Mucosa of rectum (tissue), 2 donors: ENCODE data around the gene KIAA1958.
"Not testable (repeated sequence)": the region's sequence is repeated elsewhere in the genome, so short reads cannot be mapped to it uniquely, and the experiment has no call there.

ENCODE experiments used
- H3K27ac ChIP-seq, 2 donors: one replicate each; pipeline ENCODE4 v1.7.0; 2013; ENCODE audit warnings: inconsistent platforms in 2 of 2, low read depth in 2 of 2, low read length in 2 of 2
- H3K27me3 ChIP-seq, 2 donors: one replicate each; pipeline ENCODE4 v1.7.0; 2013; ENCODE audit warnings: low read length in 2 of 2; ENCODE audit not compliant: control insufficient read depth in 2 of 2, insufficient read depth in 2 of 2
- H3K36me3 ChIP-seq, 2 donors: one replicate each; pipeline ENCODE4 v1.7.0; 2013; ENCODE audit warnings: low read length in 2 of 2; ENCODE audit not compliant: control insufficient read depth in 2 of 2, insufficient read depth in 2 of 2
- H3K4me1 ChIP-seq, 2 donors: one replicate each; pipeline ENCODE4 v1.7.0; 2013; ENCODE audit warnings: low read length in 2 of 2, mild to moderate bottlenecking in 1 of 2; ENCODE audit not compliant: control insufficient read depth in 2 of 2, insufficient read depth in 2 of 2
- H3K4me3 ChIP-seq, 2 donors: one replicate each; pipeline ENCODE4 v1.7.0; 2013; ENCODE audit warnings: low read length in 2 of 2
- H3K9ac ChIP-seq, 2 donors: one replicate each; pipeline ENCODE4 v1.7.0; 2013; ENCODE audit warnings: low read length in 2 of 2, low read depth in 1 of 2, mild to moderate bottlenecking in 1 of 2
- H3K9me3 ChIP-seq, 2 donors: one replicate each; pipeline ENCODE4 v1.7.0; 2013; ENCODE audit warnings: low read length in 2 of 2; ENCODE audit not compliant: control insufficient read depth in 2 of 2
- donor health status: healthy.
- donor health status: Normal muscosa, but diverticular disease.

Gene KIAA1958

GRCh38 chr9:112502175-112502946, 15.7 kb downstream of the KIAA1958 start:
- Histone ChIP-seq H3K27me3 (no peaks in the 10 kb centered on the region), H3K4me3 (no peak overlapping the region), H3K27ac (no peak overlapping the region), H3K36me3 (no peaks in the 10 kb centered on the region), H3K4me1 (no peaks in the 10 kb centered on the region), H3K9me3 (no peaks in the 10 kb centered on the region), H3K9ac (no peak overlapping the region)

- Histone ChIP-seq H3K9ac (no peak overlapping the region), H3K9me3 (no peaks in the 10 kb centered on the region), H3K4me3 (no peak overlapping the region), H3K4me1 (no peaks in the 10 kb centered on the region), H3K36me3 (no peaks in the 10 kb centered on the region), H3K27ac (no peak overlapping the region), H3K27me3 (no peaks in the 10 kb centered on the region)
Observed at GRCh38 chr9:112503170-112503569, 16.5 kb downstream of the KIAA1958 start.

GRCh38 chr9:112505086-112505485, 18.5 kb downstream of the KIAA1958 start:
- H3K27ac ChIP-seq, result no peak overlapping the region
- no peaks in the 10 kb centered on the region for H3K27me3 ChIP-seq
- no peak overlapping the region for H3K4me3 ChIP-seq
- no peaks in the 10 kb centered on the region for H3K4me1 ChIP-seq
- no peaks in the 10 kb centered on the region for H3K9me3 ChIP-seq
- no peaks in the 10 kb centered on the region for H3K36me3 ChIP-seq
- H3K9ac ChIP-seq, result no peak overlapping the region

- Histone ChIP-seq H3K4me3 (no peak overlapping the region), H3K9ac (no peak overlapping the region), H3K27ac (no peak overlapping the region), H3K27me3 (no peaks in the 10 kb centered on the region), H3K36me3 (no peaks in the 10 kb centered on the region), H3K4me1 (no peaks in the 10 kb centered on the region), H3K9me3 (no peaks in the 10 kb centered on the region)
Observed at GRCh38 chr9:112505607-112506006, 19.0 kb downstream of the KIAA1958 start.

- Histone ChIP-seq H3K9ac (no peak overlapping the region), H3K27me3 (no peaks in the 10 kb centered on the region), H3K27ac (no peak overlapping the region), H3K4me3 (no peak overlapping the region), H3K4me1 (no peaks in the 10 kb centered on the region), H3K9me3 (no peaks in the 10 kb centered on the region), H3K36me3 (no peaks in the 10 kb centered on the region)
Observed at GRCh38 chr9:112506571-112506970, 19.9 kb downstream of the KIAA1958 start.

- H3K36me3 ChIP-seq, result no peaks in the 10 kb centered on the region
- H3K9ac ChIP-seq, result no peak overlapping the region
- H3K4me1 ChIP-seq, result no peaks in the 10 kb centered on the region
- H3K27me3 ChIP-seq, result no peaks in the 10 kb centered on the region
- H3K27ac ChIP-seq, result no peak overlapping the region
- no peaks in the 10 kb centered on the region for H3K9me3 ChIP-seq
- H3K4me3 ChIP-seq, result no peak overlapping the region
Observed at GRCh38 chr9:112507001-112507680, 20.5 kb downstream of the KIAA1958 start.

- H3K36me3 ChIP-seq, result no peaks in the 10 kb centered on the region
- no peaks in the 10 kb centered on the region for H3K27me3 ChIP-seq
- H3K4me3 ChIP-seq, result no peak overlapping the region
- no peaks in the 10 kb centered on the region for H3K4me1 ChIP-seq
- no peak overlapping the region for H3K9ac ChIP-seq
- no peak overlapping the region for H3K27ac ChIP-seq
- no peaks in the 10 kb centered on the region for H3K9me3 ChIP-seq
Observed at GRCh38 chr9:112508377-112508776, 21.8 kb downstream of the KIAA1958 start.

- not testable (repeated sequence) for H3K36me3 ChIP-seq, H3K27ac ChIP-seq, H3K4me1 ChIP-seq, H3K9me3 ChIP-seq, H3K9ac ChIP-seq, H3K27me3 ChIP-seq, H3K4me3 ChIP-seq
Observed at GRCh38 chr9:112512377-112512776, 25.8 kb downstream of the KIAA1958 start.

GRCh38 chr9:112516769-112517168, 30.1 kb downstream of the KIAA1958 start:
- Histone ChIP-seq H3K4me1 (no peaks in the 10 kb centered on the region), H3K36me3 (no peaks in the 10 kb centered on the region), H3K9me3 (no peaks in the 10 kb centered on the region), H3K9ac (no peak overlapping the region), H3K27ac (no peak overlapping the region), H3K4me3 (no peak overlapping the region), H3K27me3 (no peaks in the 10 kb centered on the region)

- H3K36me3 ChIP-seq, result no peaks in the 10 kb centered on the region
- H3K27me3 ChIP-seq, result no peaks in the 10 kb centered on the region
- no peak overlapping the region for H3K27ac ChIP-seq
- no peak overlapping the region for H3K4me3 ChIP-seq
- H3K9ac ChIP-seq, result no peak overlapping the region
- H3K9me3 ChIP-seq, result no peaks in the 10 kb centered on the region
- no peaks in the 10 kb centered on the region for H3K4me1 ChIP-seq
Observed at GRCh38 chr9:112520069-112520468, 33.4 kb downstream of the KIAA1958 start.
